HepG2 (cell line): ENCODE measurements around the gene C22orf42. TPM values are rescaled to one million over a fixed set of nuclear protein-coding genes. Genes with fewer than 3 reads are reported as not detected.

Source experiments
- ATAC-seq: fragments of 200-7000 bp; cut with Tn5 transposase; 3 replicates; pipeline ENCODE4 v1.9.1; 2020; ENCODE audit warnings: mild to moderate bottlenecking, moderate library complexity
- BruUV-seq: library from RNA; stranded (reverse); fragments of 400-500 nt; replicated peaks from 2 replicates; lab custom pipeline; 2021; lab: Mats Ljungman, UMichigan
- CTCF ChIA-PET: fragments of 300-600 bp; formaldehyde crosslinking; extraction: SDS; loops from one replicate; lab custom pipeline; 2021; ENCODE audit warnings: low total read pairs, inconsistent platforms, low intra/inter-chr PET ratio; lab: Yijun Ruan, JAX
- POLR2A ChIA-PET: fragments of 350-600 bp; sonication (Branson Sonifier 250); formaldehyde crosslinking; loops from one replicate; lab custom pipeline; 2020; ENCODE audit warnings: antibody characterized with exemption, inconsistent platforms; lab: Yijun Ruan, JAX
- DNase-seq: peaks from one replicate; pipeline ENCODE4 v3.0.0-alpha.2; 2015; ENCODE audit warnings: low spot score
- FAIRE-seq: peaks from 3 replicates; lab custom pipeline; 2011; peaks lifted over from hg19 to GRCh38; lab: Jason Lieb, UNC
- H2AFZ ChIP-seq: one replicate; pipeline ENCODE4 v1.6.1; 2011; ENCODE audit warnings: low read length, inconsistent platforms
- H3K27ac ChIP-seq: fragments of 300-600 bp; 3 replicates; pipeline ENCODE4 v1.8.0; 2011; ENCODE audit warnings: mixed run types, mild to moderate bottlenecking, mixed read lengths, low read length, inconsistent platforms; ENCODE audit not compliant: insufficient read depth; ENCODE audit errors: extremely low read length
- H3K27me3 ChIP-seq, 2 experiments: fragments of 200-600 bp in 1 of 2; 2 replicates in 1 of 2; 3 replicates in 1 of 2; pipeline versions ENCODE4 v1.6.0 to v1.8.0; 2011; ENCODE audit warnings: low read length in 2 of 2, mild to moderate bottlenecking in 2 of 2, moderate library complexity in 2 of 2, inconsistent platforms in 1 of 2; ENCODE audit not compliant: insufficient read depth in 2 of 2, control insufficient read depth in 1 of 2
- H3K36me3 ChIP-seq, 2 experiments: fragments of 200-600 bp in 1 of 2; replicated peaks in 1 of 2; 2 replicates in 1 of 2; 3 replicates in 1 of 2; pipeline versions ENCODE4 v1.5.1 to v1.8.0; 2011; ENCODE audit warnings: low read length in 2 of 2, inconsistent platforms in 1 of 2; ENCODE audit not compliant: insufficient read depth in 2 of 2, control insufficient read depth in 1 of 2
- H3K4me1 ChIP-seq: 2 replicates; pipeline ENCODE4 v1.5.1; 2012; ENCODE audit warnings: low read length, inconsistent platforms; ENCODE audit not compliant: insufficient read depth
- H3K4me2 ChIP-seq: 2 replicates; pipeline ENCODE4 v1.6.0; 2011; ENCODE audit warnings: low read depth, low read length, inconsistent platforms
- H3K4me3 ChIP-seq, 3 experiments: fragments of 200-600 bp in 1 of 3; sonication (generic), shearing (Covaris generic) in 1 of 3; replicated peaks in 1 of 3; 2 replicates each; pipeline ENCODE4 v1.5.1; 2011 to 2016; ENCODE audit warnings: low read length in 3 of 3, inconsistent platforms in 2 of 3, low read depth in 2 of 3, mild to moderate bottlenecking in 2 of 3, control low read depth in 1 of 3, mixed read lengths in 1 of 3; ENCODE audit not compliant: insufficient read depth in 1 of 3
- H3K79me2 ChIP-seq: one replicate; pipeline ENCODE4 v1.6.1; 2011; ENCODE audit warnings: low read length, inconsistent platforms; ENCODE audit not compliant: insufficient read depth
- H3K9ac ChIP-seq: 2 replicates; pipeline ENCODE4 v1.6.0; 2011; ENCODE audit warnings: mild to moderate bottlenecking, low read depth, low read length, inconsistent platforms; ENCODE audit not compliant: insufficient read depth
- H3K9me3 ChIP-seq: 2 replicates; pipeline ENCODE4 v1.5.1; 2012; ENCODE audit warnings: mild to moderate bottlenecking, low read length
- H4K20me1 ChIP-seq: 2 replicates; pipeline ENCODE4 v1.6.0; 2011; ENCODE audit warnings: inconsistent platforms, mild to moderate bottlenecking, low read length, moderate library complexity; ENCODE audit not compliant: insufficient read depth
- FOXJ3 ChIP-seq: sonication (generic); formaldehyde crosslinking; IDR thresholded peaks from 2 replicates; pipeline ENCODE4 v1.4.0; 2020; ENCODE audit warnings: missing genetic modification reagents, mild to moderate bottlenecking, borderline replicate concordance
- GLMP ChIP-seq: sonication (generic); formaldehyde crosslinking; IDR thresholded peaks from 2 replicates; pipeline ENCODE4 v1.9.0; 2021; ENCODE audit warnings: missing genetic modification reagents, mild to moderate bottlenecking, borderline replicate concordance
- GZF1 ChIP-seq: sonication (generic); formaldehyde crosslinking; IDR thresholded peaks from 2 replicates; pipeline ENCODE4 v1.5.1; 2020; ENCODE audit warnings: mild to moderate bottlenecking, missing genetic modification reagents
- MEIS2 ChIP-seq: sonication (generic); formaldehyde crosslinking; IDR thresholded peaks from 2 replicates; pipeline ENCODE4 v1.9.0; 2021; ENCODE audit warnings: mild to moderate bottlenecking, missing genetic modification reagents
- MIER2 ChIP-seq: IDR thresholded peaks from 2 replicates; pipeline ENCODE4 v1.6.1; 2016; ENCODE audit warnings: missing biosample characterization, missing genetic modification reagents
- MYC ChIP-seq: sonication (generic); formaldehyde crosslinking; IDR thresholded peaks from 2 replicates; pipeline ENCODE4 v1.9.0; 2021; ENCODE audit warnings: missing genetic modification reagents, borderline replicate concordance
- NONO ChIP-seq, 2 experiments: fragments of 450-650 bp in 1 of 2; sonication (generic) in 1 of 2; formaldehyde crosslinking in 1 of 2; IDR thresholded peaks in 1 of 2; conservative IDR thresholded peaks in 1 of 2; 2 replicates each; pipeline versions ENCODE4 v1.6.1 to v1.8.0; 2017 to 2022; ENCODE audit warnings: mild to moderate bottlenecking in 1 of 2, missing genetic modification reagents in 1 of 2, moderate library complexity in 1 of 2
- PTBP1 ChIP-seq: fragments of 200-400 bp; formaldehyde crosslinking; IDR thresholded peaks from 2 replicates; pipeline ENCODE4 v1.6.1; 2018; ENCODE audit warnings: low read length, low read depth; ENCODE audit not compliant: poor library complexity, severe bottlenecking
- RCOR2 ChIP-seq: IDR thresholded peaks from 2 replicates; pipeline ENCODE4 v1.6.1; 2016; ENCODE audit warnings: missing biosample characterization, missing genetic modification reagents
- REXO4 ChIP-seq: sonication (generic); formaldehyde crosslinking; IDR thresholded peaks from 2 replicates; pipeline ENCODE4 v1.8.0; 2022; ENCODE audit warnings: missing genetic modification reagents, mild to moderate bottlenecking, borderline replicate concordance
- RNF219 ChIP-seq: sonication (generic); formaldehyde crosslinking; IDR thresholded peaks from 2 replicates; pipeline ENCODE4 v1.5.0; 2020; ENCODE audit warnings: mild to moderate bottlenecking, missing genetic modification reagents
- SETDB1 ChIP-seq: sonication (generic); formaldehyde crosslinking; IDR thresholded peaks from 2 replicates; pipeline ENCODE4 v1.5.1; 2020; ENCODE audit warnings: missing genetic modification reagents, mild to moderate bottlenecking, borderline replicate concordance
- ZNF724P ChIP-seq: sonication (generic); formaldehyde crosslinking; IDR thresholded peaks from 2 replicates; pipeline ENCODE4 v1.8.0; 2022; ENCODE audit warnings: missing genetic modification reagents, borderline replicate concordance
- ZSCAN31 ChIP-seq: sonication (generic); formaldehyde crosslinking; IDR thresholded peaks from 2 replicates; pipeline ENCODE4 v1.5.0; 2020; ENCODE audit warnings: low read depth, mild to moderate bottlenecking, missing genetic modification reagents
- WGBS: methylation state at CpG from one replicate; pipeline ENCODE4 v1.1.6; 2017; ENCODE audit warnings: low lambda C conversion rate; 5-methylcytosine and 5-hydroxymethylcytosine counted together
- in situ Hi-C: cut with HindIII; loops from 2 replicates; pipeline ENCODE4 v1.10.0; 2017; ENCODE audit warnings: low pct_unique_long_range_greater_than_20kb; ENCODE audit not compliant: extremely low pct_ligation_motif_present
- intact Hi-C: fragments of 100-400 bp; cut with micrococcal nuclease; formaldehyde crosslinking; loops from one replicate; pipeline ENCODE4 v1.10.0; 2022; ENCODE audit not compliant: unreplicated experiment
- polyA plus RNA-seq, 8 experiments: library from polyadenylated mRNA; depleted of rRNA in 3 of 8; stranded (reverse) in 7 of 8; unstranded in 1 of 8; fragments of >200 nt; fragmentation: Illumina TruSeq in 4 of 8; extraction: Trizol in 4 of 8; gene quantifications; 2 replicates each; pipeline versions ENCODE4 v1.2.1 to v1.2.3, GENCODE V29; 2011 to 2016; ENCODE audit warnings: low read depth in 4 of 8, missing spikeins in 1 of 8, mixed read lengths in 1 of 8; ENCODE audit not compliant: insufficient read depth in 1 of 8
- total RNA-seq, 5 experiments: library from RNA; depleted of rRNA; stranded (reverse); fragments of >200 nt; fragmentation: Illumina TruSeq; extraction: Trizol; gene quantifications; 2 replicates each; pipeline ENCODE4 v1.2.3, GENCODE V29; 2016; ENCODE audit warnings: low read depth in 1 of 5
- TF ChIP-seq, protein P1 (sequence below): sonication (generic); formaldehyde crosslinking; IDR thresholded peaks from 2 replicates; pipeline ENCODE4 v1.8.0; 2022; ENCODE audit warnings: missing genetic modification reagents, mild to moderate bottlenecking, borderline replicate concordance

The C22orf42 gene
- total and polyA plus RNA-seq, 2 of the 13 experiments (the other 11 are each of a cell fraction or from before 2014, with no cell fraction given), result not detected

DNA sequence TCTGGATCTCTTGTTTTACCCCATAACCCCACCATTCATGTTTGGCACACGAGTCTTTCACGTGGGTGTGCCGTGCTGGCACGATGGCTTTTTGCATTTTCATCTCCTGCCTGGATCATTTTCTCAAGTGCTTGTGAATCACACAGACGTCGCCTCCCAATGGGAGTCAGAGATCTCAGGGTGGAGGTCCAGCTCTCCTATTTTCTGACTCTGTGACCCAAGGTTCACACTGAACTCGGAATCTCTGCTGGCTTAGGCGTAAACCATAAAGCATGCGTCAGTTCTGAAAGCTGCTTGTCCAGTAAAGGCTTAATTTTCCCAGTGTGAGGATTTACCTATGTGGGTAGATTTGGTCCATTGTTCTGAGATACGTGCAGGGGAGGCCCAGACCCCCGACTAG is 16.0 kb upstream of the C22orf42 start:
- WGBS, result 29% methylated on average over 9 of the region's 11 CpGs
- CTCF ChIA-PET, result no interaction called here

DNA sequence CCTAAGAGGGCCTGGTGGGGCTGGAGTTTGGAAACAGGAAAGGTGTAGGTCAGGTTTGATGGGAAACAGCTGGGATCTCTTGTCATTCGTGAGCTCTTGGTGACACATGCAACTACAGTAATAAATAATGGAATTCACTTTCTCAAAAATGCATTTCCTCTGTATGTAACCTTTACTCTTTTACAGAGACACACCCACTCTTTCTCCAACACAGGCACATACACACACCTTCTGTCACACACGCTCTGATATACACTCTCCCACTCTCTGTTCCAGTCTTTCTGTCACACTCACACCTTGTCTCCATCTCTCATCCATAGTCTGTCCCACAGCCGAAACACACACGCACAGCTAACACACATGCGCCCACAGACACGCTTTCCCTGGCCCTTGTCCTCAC is 6.6 kb upstream of the C22orf42 start:
- Histone ChIP-seq H2AFZ (no peak overlapping the region), H3K27me3 (peaks cover 1 to 8% of the 10 kb centered on the region in 2 experiments; a peak in 3 of 5 replicates), H3K4me1 (no peaks in the 10 kb centered on the region), H3K9me3 (no peaks in the 10 kb centered on the region), H3K36me3 (no peaks in the 10 kb centered on the region), H3K4me2 (no peak overlapping the region), H3K27ac (no peak overlapping the region), H3K79me2 (no peaks in the 10 kb centered on the region), H3K4me3 (no peak overlapping the region), H3K9ac (no peak overlapping the region), H4K20me1 (no peaks in the 10 kb centered on the region)
- ChIA-PET CTCF (no interaction called here), POLR2A (no interaction called here)
- ATAC-seq, result no peak
- BruUV-seq, result no TSS peak
- intact Hi-C loops (no loop called here), in situ Hi-C loops (no loop called here)
- no peak for FAIRE-seq
- WGBS, result 25% methylated on average over 6 of the region's 6 CpGs
- no peak for DNase-seq
- no peak for TF ChIP-seq REXO4 (CRISPR knock-in tag)
- no peak for TF ChIP-seq MIER2 (CRISPR knock-in tag)
- no peak for TF ChIP-seq GLMP (CRISPR knock-in tag)
- no peak for TF ChIP-seq GZF1
- no peak for TF ChIP-seq ZNF724P (CRISPR knock-in tag)
- TF ChIP-seq RNF219 (CRISPR knock-in tag), result no peak
- no peak for TF ChIP-seq SETDB1
- TF ChIP-seq, protein P1, sequence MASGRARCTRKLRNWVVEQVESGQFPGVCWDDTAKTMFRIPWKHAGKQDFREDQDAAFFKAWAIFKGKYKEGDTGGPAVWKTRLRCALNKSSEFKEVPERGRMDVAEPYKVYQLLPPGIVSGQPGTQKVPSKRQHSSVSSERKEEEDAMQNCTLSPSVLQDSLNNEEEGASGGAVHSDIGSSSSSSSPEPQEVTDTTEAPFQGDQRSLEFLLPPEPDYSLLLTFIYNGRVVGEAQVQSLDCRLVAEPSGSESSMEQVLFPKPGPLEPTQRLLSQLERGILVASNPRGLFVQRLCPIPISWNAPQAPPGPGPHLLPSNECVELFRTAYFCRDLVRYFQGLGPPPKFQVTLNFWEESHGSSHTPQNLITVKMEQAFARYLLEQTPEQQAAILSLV (CRISPR knock-in tag), result no peak
- TF ChIP-seq PTBP1, result no peak
- no peak for TF ChIP-seq MYC (CRISPR knock-in tag)
- TF ChIP-seq RCOR2 (CRISPR knock-in tag), result no peak
- no peak for TF ChIP-seq FOXJ3 (CRISPR knock-in tag)
- TF ChIP-seq MEIS2 (CRISPR knock-in tag), result no peak
- no peak for TF ChIP-seq NONO (IDR thresholded peaks at IDR 0.05)
- no peak for TF ChIP-seq NONO (CRISPR knock-in tag; conservative IDR thresholded peaks at IDR 0.05)

More for the DNA sequence above, 16.0 kb upstream of the C22orf42 start:
- Histone ChIP-seq H3K27ac (no peak overlapping the region), H4K20me1 (no peaks in the 10 kb centered on the region; the same call in 1 of the 2 replicates), H3K9me3 (no peaks in the 10 kb centered on the region), H3K4me1 (no peaks in the 10 kb centered on the region), H3K9ac (no peak overlapping the region), H3K27me3 (peaks cover 1 to 30% of the 10 kb centered on the region in 2 experiments; a peak in 4 of 5 replicates), H3K36me3 (no peaks in the 10 kb centered on the region), H2AFZ (no peak overlapping the region), H3K4me2 (no peak overlapping the region), H3K79me2 (no peaks in the 10 kb centered on the region), H3K4me3 (no peak overlapping the region)
- intact Hi-C loops (no loop called here), in situ Hi-C loops (no loop called here)
- DNase-seq, result no peak
- no peak for FAIRE-seq
- POLR2A ChIA-PET, result no interaction called here
- ATAC-seq, result no peak
- no peak for TF ChIP-seq ZSCAN31 (CRISPR knock-in tag)
- BruUV-seq, result no TSS peak
